PFSK-1 (cell line): ENCODE results near the gene HTR4.

Experiments
- FOXP2 ChIP-seq: optimal IDR thresholded peaks from 2 replicates; pipeline ENCODE3; 2011; ENCODE audit warnings: borderline replicate concordance, control low read depth, inconsistent platforms; ENCODE audit not compliant: insufficient read depth; ENCODE audit errors: extremely low read length, extremely low read depth
- POLR2AphosphoS5 ChIP-seq: IDR thresholded peaks from 2 replicates; pipeline ENCODE4 v1.6.1; 2012; ENCODE audit warnings: low read depth, mild to moderate bottlenecking, control low read depth, low read length, moderate library complexity
- SIN3A ChIP-seq: IDR thresholded peaks from 2 replicates; pipeline ENCODE4 v1.6.1; 2012; ENCODE audit warnings: mild to moderate bottlenecking, low read length, moderate library complexity, borderline replicate concordance; ENCODE audit not compliant: insufficient read depth
- TAF1 ChIP-seq: IDR thresholded peaks from 2 replicates; pipeline ENCODE4 v1.6.1; 2012; ENCODE audit warnings: low read length, control low read depth, borderline replicate concordance; ENCODE audit not compliant: insufficient read depth
- TF ChIP-seq, protein P1 (sequence below), 2 experiments: IDR thresholded peaks; 2 replicates each; pipeline versions ENCODE4 v1.6.1 to v1.8.0; 2011 to 2012; ENCODE audit warnings: low read depth in 2 of 2, low read length in 2 of 2, control low read depth in 1 of 2, inconsistent platforms in 1 of 2, mild to moderate bottlenecking in 1 of 2, moderate library complexity in 1 of 2; ENCODE audit not compliant: insufficient read depth in 1 of 2

HTR4 gene

DNA sequence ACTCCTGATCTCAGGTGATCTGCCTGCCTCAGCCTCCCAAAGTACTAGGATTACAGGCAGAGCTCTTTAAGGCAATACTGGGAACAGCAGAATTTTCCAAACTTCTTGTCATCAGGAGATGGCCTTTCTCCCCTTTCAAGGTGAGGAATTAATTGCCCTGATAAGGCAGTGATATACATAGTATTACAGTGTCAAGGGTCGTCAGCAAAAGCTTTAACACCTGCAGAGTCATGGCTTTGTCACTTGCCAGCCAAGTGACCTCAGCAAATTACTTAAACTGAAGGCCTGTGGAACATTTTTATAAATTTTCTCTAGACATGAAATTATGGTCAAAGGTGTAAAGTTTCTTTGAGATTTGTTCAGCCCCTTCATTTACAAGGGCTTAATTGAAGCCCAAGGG lies 211.1 kb downstream of the HTR4 start:
- TF ChIP-seq, protein P1, sequence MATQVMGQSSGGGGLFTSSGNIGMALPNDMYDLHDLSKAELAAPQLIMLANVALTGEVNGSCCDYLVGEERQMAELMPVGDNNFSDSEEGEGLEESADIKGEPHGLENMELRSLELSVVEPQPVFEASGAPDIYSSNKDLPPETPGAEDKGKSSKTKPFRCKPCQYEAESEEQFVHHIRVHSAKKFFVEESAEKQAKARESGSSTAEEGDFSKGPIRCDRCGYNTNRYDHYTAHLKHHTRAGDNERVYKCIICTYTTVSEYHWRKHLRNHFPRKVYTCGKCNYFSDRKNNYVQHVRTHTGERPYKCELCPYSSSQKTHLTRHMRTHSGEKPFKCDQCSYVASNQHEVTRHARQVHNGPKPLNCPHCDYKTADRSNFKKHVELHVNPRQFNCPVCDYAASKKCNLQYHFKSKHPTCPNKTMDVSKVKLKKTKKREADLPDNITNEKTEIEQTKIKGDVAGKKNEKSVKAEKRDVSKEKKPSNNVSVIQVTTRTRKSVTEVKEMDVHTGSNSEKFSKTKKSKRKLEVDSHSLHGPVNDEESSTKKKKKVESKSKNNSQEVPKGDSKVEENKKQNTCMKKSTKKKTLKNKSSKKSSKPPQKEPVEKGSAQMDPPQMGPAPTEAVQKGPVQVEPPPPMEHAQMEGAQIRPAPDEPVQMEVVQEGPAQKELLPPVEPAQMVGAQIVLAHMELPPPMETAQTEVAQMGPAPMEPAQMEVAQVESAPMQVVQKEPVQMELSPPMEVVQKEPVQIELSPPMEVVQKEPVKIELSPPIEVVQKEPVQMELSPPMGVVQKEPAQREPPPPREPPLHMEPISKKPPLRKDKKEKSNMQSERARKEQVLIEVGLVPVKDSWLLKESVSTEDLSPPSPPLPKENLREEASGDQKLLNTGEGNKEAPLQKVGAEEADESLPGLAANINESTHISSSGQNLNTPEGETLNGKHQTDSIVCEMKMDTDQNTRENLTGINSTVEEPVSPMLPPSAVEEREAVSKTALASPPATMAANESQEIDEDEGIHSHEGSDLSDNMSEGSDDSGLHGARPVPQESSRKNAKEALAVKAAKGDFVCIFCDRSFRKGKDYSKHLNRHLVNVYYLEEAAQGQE (IDR thresholded peaks at IDR 0.05; ENCODE audit: insufficient read depth in 1 of 2, low read depth in 2 of 2, low read length in 2 of 2), result no peak
- no peak for TF ChIP-seq FOXP2

DNA sequence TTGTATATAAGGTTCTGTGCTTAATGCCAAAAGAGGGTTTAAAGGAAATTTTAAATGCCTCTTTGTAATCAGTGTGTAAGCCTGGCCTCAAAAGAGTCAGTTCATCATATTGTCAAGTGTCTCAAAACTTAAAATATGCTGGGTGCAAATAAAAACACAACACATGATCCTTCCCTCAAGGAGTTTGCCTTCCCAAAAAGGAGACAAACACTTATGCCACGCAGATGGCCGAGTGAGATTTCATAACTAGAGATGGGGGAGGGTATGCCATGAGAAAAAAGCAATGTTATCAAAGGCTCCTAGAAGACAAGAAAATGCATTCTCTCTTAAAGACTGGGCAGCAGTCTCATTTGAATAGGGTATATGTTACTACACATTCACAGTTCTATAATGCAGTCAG lies 215.4 kb downstream of the HTR4 start:
- no peak for TF ChIP-seq POLR2AphosphoS5
- TF ChIP-seq SIN3A, result no peak
- TF ChIP-seq, protein P1 (IDR thresholded peaks at IDR 0.05; ENCODE audit: insufficient read depth in 1 of 2, low read depth in 2 of 2, low read length in 2 of 2), result no peak
- no peak for TF ChIP-seq FOXP2
- TF ChIP-seq TAF1, result no peak

GRCh38 chr5:148437249-148437648 lies 217.1 kb downstream of the HTR4 start:
- no peak for TF ChIP-seq TAF1

- TF ChIP-seq SIN3A (no peak), TAF1 (no peak), FOXP2 (no peak), POLR2AphosphoS5 (no peak)
- TF ChIP-seq, protein P1 (IDR thresholded peaks at IDR 0.05; ENCODE audit: insufficient read depth in 1 of 2, low read depth in 2 of 2, low read length in 2 of 2), result no peak
Measured at GRCh38 chr5:148436029-148436428, 218.3 kb downstream of the HTR4 start.

GRCh38 chr5:148433826-148434225 lies 220.5 kb downstream of the HTR4 start:
- no peak for TF ChIP-seq SIN3A
- TF ChIP-seq, protein P1 (IDR thresholded peaks at IDR 0.05; ENCODE audit: insufficient read depth in 1 of 2, low read depth in 2 of 2, low read length in 2 of 2), result no peak
- no peak for TF ChIP-seq TAF1
- TF ChIP-seq POLR2AphosphoS5, result no peak
- TF ChIP-seq FOXP2, result no peak
